ENCODE data around the gene TENT5A.
A peak's percentile ranks its signal among the peaks of the same experiment; 100 is the strongest.

The TENT5A gene

DNA sequence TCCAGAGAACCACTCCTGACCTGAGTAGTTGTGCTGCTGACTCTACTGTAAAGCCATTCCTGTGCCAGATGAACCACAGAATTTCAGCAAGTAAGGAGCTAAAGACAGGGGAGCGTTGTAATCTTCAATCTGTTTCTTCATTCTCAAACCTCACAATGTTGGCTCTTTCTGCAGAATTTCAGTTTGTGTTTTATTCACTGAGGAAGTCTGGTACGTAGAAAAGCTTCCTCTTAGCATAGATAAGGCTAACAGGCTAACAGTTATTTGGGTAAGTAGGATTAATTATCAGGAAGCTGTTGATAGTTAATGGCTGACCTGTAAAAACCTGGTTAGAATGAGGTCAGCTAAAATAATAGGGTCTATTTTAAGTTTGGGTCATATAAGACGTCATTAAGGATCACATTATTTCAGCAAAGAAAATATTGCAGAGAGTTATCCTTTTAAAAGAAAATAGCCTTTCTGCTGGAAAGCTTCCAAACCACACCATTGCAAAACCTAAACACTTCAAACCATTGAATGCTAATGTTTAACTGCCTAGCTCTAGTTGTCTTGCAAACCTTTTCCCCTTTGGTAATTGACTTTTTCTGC lies 14.1 kb upstream of the TENT5A start:
- peak; percentile 31; the same call in 1 of the 2 replicates for TF ChIP-seq TAF1 (IDR thresholded peaks at IDR 0.05; ENCODE audit: borderline replicate concordance, insufficient read depth, low read length)
- no peak for TF ChIP-seq REST (IDR thresholded peaks at IDR 0.05; ENCODE audit: insufficient read depth in 1 of 2, low read depth in 2 of 2, low read length in 2 of 2)

- TF ChIP-seq POLR2AphosphoS5 (IDR thresholded peaks at IDR 0.05; ENCODE audit: low read depth, low read length) (no peak), REST (IDR thresholded peaks at IDR 0.05; ENCODE audit: insufficient read depth in 1 of 2, low read depth in 2 of 2, low read length in 2 of 2) (no peak), TAF1 (IDR thresholded peaks at IDR 0.05; ENCODE audit: borderline replicate concordance, insufficient read depth, low read length) (no peak), SIN3A (IDR thresholded peaks at IDR 0.05; ENCODE audit: borderline replicate concordance, insufficient read depth, low read length) (no peak), FOXP2 (optimal IDR thresholded peaks at IDR 0.05; ENCODE audit: borderline replicate concordance, extremely low read depth, extremely low read length, insufficient read depth) (no peak)
Observed at GRCh38 chr6:81764531-81764930, 12.1 kb upstream of the TENT5A start.

DNA sequence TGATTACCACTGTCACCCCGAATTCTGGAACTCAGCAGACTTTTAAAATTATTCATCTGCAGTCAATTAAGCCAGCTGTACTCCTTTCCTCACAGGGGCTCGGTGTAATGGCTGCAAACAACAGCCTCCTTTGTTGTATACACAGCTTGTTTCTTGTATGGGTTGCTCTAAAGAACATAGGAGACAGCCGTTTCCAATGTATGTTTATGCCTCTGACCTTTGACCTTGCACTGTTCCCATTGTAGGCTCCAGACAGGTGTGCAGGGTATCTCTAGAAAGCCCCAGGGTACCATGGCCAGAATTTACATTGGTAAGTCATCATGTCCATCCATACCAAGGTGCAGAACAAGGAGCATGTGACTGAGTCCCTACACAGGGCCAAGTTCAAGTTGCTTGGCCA lies 11.5 kb upstream of the TENT5A start:
- TF ChIP-seq TAF1 (IDR thresholded peaks at IDR 0.05; ENCODE audit: borderline replicate concordance, insufficient read depth, low read length) (no peak), POLR2AphosphoS5 (IDR thresholded peaks at IDR 0.05; ENCODE audit: low read depth, low read length) (no peak), FOXP2 (optimal IDR thresholded peaks at IDR 0.05; ENCODE audit: borderline replicate concordance, extremely low read depth, extremely low read length, insufficient read depth) (no peak), REST (IDR thresholded peaks at IDR 0.05; ENCODE audit: insufficient read depth in 1 of 2, low read depth in 2 of 2, low read length in 2 of 2) (no peak), SIN3A (IDR thresholded peaks at IDR 0.05; ENCODE audit: borderline replicate concordance, insufficient read depth, low read length) (no peak)

- TF ChIP-seq REST (IDR thresholded peaks at IDR 0.05; ENCODE audit: insufficient read depth in 1 of 2, low read depth in 2 of 2, low read length in 2 of 2): no peak
- TF ChIP-seq FOXP2 (optimal IDR thresholded peaks at IDR 0.05; ENCODE audit: borderline replicate concordance, extremely low read depth, extremely low read length, insufficient read depth): no peak
- no peak for TF ChIP-seq TAF1 (IDR thresholded peaks at IDR 0.05; ENCODE audit: borderline replicate concordance, insufficient read depth, low read length)
- no peak for TF ChIP-seq SIN3A (IDR thresholded peaks at IDR 0.05; ENCODE audit: borderline replicate concordance, insufficient read depth, low read length)
- no peak for TF ChIP-seq POLR2AphosphoS5 (IDR thresholded peaks at IDR 0.05; ENCODE audit: low read depth, low read length)
Observed at GRCh38 chr6:81763051-81763450, 10.6 kb upstream of the TENT5A start.

DNA sequence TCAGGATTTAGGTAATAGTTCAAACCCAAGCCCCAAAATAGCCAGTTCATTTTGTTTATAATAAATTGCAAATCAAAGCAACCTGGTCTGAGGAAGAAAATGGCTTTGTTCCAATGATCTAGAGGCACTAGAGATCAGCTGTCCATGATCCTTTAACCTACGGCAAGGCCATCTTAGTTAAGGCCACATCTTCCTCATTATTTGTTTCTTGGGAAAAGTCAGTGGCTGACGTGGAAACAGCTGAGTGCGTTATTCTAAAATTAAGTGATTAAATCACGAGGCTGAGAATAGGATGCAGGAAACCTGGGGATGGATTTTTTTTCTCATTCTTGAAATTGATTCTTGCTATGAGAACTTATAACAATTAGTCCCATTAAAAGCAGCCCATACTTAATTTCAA lies 10.1 kb upstream of the TENT5A start:
- TF ChIP-seq TAF1 (IDR thresholded peaks at IDR 0.05; ENCODE audit: borderline replicate concordance, insufficient read depth, low read length) (no peak), POLR2AphosphoS5 (IDR thresholded peaks at IDR 0.05; ENCODE audit: low read depth, low read length) (no peak), REST (IDR thresholded peaks at IDR 0.05; ENCODE audit: insufficient read depth in 1 of 2, low read depth in 2 of 2, low read length in 2 of 2) (no peak), FOXP2 (optimal IDR thresholded peaks at IDR 0.05; ENCODE audit: borderline replicate concordance, extremely low read depth, extremely low read length, insufficient read depth) (no peak), SIN3A (IDR thresholded peaks at IDR 0.05; ENCODE audit: borderline replicate concordance, insufficient read depth, low read length) (no peak)

All from PFSK-1 (cell line).